Heart left ventricle (tissue), 13 donors: ENCODE measurements around the gene CD276.
"Not testable (repeated sequence)": the region's sequence is repeated elsewhere in the genome, so short reads cannot be mapped to it uniquely, and the experiment has no call there.

ENCODE experiments used
- POLR2A ChIP-seq, 2 donors: fragments of 450-650 bp; IDR thresholded peaks; one replicate each; pipeline ENCODE4 v1.6.1; 2017; ENCODE audit warnings: antibody characterized with exemption in 2 of 2, mild to moderate bottlenecking in 2 of 2, moderate library complexity in 2 of 2
- TF ChIP-seq, protein P1 (sequence below), 12 donors: fragments of 200-600 bp; sonication (generic) in 4 of 12; IDR thresholded peaks; one replicate each; pipeline versions ENCODE4 v1.5.0 to v1.8.0; 2018 to 2022; ENCODE audit warnings: antibody characterized with exemption in 12 of 12, mild to moderate bottlenecking in 5 of 12
- donor health status: ischemic (EF 13 %, LVEDD 7.1; RV severe dilation, severe dysfunction).
- donor health status: DM: no; HTN: yes; CAD: no.
- donor health status: DM: no; HTN: no; CAD: no.
- donor health status: ischemic (EF 25% LVEDD 6.9; RV normal size, moderate dysfunction).
- donor health status: ischemic (EF 25% LVEDD 5.7; RV mildly dilated, moderate dysfunction).
- donor health status: ischemic (EF 35%, LVEDD 5.7; RV mildly dilated, moderate dysfunction).
- donor health status: nonischemic (EF 11% LVEDD 7.7; RV severe dilation, severe dysfunction).
- donor health status: DM: yes; HTN: yes; CAD: no.
- donor health status: PGD.
- donor health status: ischemic (EF 29% LVEDD 5.4; RV normal size, mild dysfunction).
- donor health status: nonischemic (EF 23%, LVEDD 6.1; RV moderate dilation, normal function).

- not testable (repeated sequence) for TF ChIP-seq POLR2A (IDR thresholded peaks at IDR 0.05)
- TF ChIP-seq, protein P1, sequence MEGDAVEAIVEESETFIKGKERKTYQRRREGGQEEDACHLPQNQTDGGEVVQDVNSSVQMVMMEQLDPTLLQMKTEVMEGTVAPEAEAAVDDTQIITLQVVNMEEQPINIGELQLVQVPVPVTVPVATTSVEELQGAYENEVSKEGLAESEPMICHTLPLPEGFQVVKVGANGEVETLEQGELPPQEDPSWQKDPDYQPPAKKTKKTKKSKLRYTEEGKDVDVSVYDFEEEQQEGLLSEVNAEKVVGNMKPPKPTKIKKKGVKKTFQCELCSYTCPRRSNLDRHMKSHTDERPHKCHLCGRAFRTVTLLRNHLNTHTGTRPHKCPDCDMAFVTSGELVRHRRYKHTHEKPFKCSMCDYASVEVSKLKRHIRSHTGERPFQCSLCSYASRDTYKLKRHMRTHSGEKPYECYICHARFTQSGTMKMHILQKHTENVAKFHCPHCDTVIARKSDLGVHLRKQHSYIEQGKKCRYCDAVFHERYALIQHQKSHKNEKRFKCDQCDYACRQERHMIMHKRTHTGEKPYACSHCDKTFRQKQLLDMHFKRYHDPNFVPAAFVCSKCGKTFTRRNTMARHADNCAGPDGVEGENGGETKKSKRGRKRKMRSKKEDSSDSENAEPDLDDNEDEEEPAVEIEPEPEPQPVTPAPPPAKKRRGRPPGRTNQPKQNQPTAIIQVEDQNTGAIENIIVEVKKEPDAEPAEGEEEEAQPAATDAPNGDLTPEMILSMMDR (IDR thresholded peaks at IDR 0.05), result not testable (repeated sequence)
These were observed 20.1 kb downstream of the CD276 start for GRCh38 chr15:73704142-73704868.
